ENCODE results near the gene CALHM6.
"Not testable (repeated sequence)": the region's sequence is repeated elsewhere in the genome, so short reads cannot be mapped to it uniquely, and the experiment has no call there.

Gene CALHM6

DNA sequence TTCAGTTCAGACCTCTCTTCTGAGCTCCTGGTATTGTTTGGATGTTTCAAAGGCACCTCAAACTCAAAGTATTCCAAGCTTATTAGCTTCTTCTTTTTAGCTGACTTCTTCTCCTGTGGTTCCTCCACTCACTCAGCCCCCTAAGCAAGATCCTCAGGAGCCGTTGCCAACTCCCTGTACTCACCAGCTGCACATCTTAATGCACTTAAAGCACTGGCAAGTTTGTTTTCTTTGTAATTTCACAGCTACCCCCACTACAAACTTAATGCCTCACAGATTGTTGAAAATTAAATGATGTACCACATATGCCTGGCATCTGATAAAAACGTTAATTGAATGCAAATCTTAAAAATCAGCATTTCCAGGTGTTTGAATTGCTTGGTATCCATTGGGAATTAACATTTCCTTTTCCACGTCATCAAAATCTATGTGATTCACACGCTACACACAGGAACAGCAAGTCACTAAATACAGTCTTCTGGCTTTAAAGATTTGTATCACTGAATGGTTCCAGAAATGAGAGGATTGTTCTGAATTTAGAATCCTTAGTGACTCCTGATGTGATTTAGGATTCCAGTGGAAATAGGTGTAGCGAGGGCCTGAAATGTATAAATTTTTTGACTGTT lies 24.5 kb downstream of the CALHM6 start:
- no peak for DNase-seq

DNA sequence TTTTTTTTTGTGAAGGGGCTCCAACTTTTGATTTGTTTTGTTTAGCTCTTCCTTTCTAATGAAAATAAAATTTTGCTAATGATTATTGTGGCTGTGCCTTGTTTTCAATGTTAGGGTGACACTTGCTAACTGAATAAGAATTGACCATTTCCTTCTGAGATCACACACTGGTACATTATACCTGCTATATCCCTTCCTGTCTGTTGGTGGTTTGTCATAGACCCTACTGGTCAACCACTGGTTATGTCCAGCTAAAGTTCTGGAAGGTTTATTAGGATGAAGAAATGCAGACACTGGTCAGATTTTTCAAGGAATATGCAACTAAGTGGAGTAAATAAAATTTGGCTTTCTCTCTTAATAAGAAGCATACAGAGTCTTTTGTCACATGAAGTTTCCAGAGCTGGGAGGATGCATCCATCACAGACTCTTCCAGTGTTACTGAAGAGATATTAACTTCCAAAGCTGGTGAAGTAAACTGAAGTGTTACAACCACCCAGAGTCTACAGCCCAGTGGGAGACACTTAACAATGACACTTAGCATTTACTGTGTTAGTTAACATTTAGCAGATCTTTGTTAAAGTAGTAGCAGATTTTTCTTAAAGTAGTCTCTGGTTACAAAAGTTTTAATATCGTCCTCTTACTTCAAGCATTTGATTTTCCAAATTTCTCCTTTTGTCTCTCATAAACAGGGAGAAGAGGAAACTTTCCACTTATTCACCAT lies 30.6 kb downstream of the CALHM6 start:
- DNase-seq, result no peak

DNA sequence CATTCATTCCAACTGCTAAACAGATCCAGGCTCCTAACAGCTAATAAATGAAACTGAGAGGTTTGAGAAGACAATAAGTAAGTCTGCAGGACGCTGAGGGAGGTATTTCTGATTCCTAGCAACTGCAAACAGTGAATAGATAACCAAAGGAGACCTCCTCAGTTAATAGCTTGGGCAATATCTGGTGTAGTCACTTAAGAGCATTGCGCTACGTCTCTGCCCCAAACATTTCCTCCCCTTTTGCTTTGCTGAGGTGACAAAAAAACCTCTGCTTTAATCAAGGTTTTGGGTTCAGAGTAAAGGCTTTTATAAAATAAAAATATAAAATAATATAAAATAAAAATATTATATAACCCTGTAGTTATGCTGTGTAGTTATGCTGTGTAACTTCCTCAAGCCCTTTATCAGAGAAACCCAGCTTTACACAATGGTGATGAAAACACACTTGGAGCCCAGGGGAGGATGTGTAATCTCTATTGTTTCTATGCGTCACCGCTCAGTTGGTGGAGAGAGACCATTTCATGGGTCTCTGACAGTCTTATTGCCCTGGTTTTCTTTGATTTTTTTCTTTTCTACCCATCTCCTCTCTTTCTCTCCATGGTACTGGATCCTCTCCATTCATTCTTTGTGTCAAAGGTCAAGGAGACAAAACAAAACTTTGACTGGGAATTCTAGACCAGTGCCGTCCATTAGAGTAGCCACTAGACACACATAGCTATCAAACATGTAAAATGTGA lies 31.3 kb downstream of the CALHM6 start:
- no peak for DNase-seq

DNA sequence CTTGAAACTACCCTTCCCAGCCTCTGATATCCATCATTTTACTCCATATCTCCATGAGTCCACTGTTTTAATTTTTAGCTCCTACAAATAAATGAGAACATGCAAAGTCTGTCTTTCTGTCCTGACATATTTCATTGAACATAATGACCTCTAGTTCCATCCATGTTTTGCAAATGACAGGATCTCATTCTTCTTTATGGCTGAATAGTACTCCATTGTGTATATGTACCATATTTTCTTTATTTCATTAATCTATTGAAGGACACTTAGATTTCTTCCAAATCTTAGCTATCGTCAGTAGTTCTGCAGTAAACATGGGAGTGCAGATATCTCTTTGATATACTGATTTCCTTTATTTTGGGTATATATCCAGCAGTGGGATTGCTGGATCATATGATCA lies 34.0 kb downstream of the CALHM6 start:
- DNase-seq, result not testable (repeated sequence)

DNA sequence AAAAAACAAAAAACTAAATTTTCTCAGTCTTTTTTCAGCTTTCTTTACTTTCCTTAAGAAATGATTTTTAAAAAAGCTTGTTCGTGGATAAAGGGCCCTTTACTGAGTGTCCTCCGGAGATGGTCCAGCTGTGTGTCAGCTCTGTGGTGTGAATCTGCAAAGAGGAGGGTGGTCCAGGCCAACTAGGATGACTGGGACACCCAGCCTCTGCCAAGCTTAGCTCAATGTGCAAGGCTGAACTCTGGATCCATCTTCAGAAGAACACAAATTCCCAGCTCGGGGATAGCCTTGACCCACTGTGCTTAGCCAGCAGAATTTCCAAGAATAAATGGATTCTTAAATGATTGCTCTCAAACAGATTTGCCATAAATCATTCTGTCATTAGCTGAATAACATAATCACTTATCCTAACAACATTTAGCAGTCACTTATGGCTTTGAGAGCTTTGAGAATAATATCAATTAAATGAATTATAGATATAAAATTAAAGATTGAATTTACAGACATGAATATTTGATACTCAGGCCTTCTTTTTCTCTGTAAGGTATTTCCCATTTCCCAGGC lies 36.0 kb downstream of the CALHM6 start:
- DNase-seq, result no peak

DNA sequence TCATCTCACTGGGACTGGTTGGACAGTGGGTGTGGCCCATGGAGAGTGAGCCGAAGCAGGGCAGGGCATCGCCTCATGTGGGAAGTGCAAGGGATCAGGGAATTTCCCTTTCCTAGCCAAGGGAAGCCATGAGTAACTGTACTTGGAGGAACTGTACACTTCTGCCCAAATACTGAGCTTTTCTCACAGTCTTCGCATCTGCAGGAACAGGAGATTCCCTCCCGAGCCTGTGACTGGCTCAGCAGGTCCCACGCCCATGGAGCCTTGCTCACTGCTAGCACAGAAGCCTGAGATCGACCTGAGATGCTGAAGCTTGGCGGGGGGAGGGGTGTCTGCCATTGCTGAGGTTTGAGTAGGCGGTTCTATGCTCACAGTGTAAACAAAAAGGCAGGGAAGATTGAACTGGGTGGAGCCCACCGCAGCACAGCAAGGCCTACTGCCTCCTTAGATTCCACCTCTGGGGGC lies 39.8 kb downstream of the CALHM6 start:
- no peak for DNase-seq

DNA sequence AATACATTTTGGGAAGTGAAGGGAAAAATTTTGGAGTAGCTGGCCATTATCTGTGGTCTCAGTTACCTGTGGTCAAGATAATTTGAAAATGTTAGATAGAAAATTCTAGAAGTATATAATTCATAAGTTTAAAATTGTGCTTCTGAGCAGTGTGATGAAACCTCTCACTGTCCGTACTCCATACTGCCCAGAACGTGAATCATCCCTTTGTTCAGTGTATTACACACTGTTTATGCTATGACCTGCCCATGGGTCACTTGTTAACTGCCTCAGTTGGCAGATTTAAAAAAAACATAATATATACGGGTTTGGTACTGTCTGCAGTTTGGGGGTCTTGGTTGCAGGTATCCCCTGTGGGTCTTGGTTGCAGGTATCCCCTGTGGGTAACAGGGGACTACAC lies 46.1 kb downstream of the CALHM6 start:
- DNase-seq, result no peak

DNA sequence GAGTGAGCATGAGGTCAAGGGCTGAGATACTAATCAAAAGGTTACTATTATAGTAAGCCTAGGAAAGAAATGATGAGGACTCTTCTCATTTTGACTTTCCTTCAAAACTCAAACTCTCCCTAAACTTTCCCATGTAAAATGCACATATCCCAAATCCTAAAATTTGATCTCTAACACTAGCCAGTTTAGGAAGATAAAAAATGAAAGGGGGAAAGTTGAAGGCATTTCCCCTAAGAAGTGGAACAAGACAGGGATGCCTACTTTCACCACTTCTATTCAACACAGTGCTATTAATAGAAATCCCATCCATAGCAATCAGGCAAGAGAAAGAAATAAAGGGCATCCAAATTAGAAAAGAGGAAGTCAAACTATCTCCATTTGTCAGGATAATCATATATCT lies 47.4 kb downstream of the CALHM6 start:
- DNase-seq, result no peak

DNA sequence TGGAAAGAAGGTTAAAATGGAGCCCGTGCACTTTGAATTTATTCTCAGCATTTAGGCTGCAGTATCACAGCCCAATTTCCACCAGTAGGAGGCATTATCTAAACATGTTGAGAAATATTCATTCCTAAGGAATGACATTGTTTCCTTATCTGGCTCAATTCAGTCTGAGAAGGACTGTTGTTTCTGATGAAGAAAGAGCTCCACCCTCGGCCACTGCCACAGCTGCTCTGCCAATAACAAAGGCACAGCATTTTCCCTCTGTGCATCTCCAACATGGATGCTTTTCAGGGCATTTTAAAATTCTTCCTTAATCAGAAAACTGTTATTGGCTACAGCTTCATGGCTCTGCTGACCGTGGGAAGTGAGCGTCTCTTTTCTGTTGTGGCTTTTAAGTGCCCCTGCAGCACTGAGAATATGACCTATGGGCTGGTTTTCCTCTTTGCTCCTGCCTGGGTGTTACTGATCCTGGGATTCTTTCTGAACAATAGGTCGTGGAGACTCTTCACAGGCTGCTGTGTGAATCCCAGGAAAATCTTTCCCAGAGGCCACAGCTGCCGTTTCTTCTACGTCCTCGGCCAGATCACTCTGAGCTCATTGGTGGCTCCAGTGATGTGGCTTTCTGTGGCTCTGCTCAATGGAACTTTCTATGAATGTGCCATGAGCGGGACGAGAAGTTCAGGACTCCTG lies 50.4 kb downstream of the CALHM6 start, which contains the start of gene CALHM5:
TSS of gene CALHM5 (plus strand) at position 216 of the 687 bp plus-strand sequence. CDS start at position 274, 58 bp downstream.
- DNase-seq, result no peak

DNA sequence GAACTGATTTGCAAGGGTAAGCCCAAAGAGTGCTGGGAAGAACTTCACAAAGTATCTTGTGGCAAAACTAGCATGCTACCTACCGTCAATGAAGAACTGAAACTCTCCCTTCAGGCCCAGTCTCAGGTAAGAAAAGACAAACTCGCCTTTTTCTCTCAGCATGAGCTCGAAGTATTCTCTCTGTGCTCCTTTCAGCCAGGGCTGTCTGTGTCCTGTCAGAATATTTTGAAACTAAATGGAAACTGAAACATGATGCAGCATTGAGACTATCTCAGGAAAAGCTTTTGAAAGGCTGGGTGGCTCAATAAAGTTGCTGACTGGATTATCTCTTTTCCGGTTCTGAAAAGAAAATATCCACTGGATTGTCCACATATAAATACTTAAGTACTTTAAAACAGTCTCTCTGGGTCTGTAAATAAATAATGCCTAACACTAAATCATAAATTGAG lies 51.0 kb downstream of the CALHM6 start:
- DNase-seq, result no peak

DNA sequence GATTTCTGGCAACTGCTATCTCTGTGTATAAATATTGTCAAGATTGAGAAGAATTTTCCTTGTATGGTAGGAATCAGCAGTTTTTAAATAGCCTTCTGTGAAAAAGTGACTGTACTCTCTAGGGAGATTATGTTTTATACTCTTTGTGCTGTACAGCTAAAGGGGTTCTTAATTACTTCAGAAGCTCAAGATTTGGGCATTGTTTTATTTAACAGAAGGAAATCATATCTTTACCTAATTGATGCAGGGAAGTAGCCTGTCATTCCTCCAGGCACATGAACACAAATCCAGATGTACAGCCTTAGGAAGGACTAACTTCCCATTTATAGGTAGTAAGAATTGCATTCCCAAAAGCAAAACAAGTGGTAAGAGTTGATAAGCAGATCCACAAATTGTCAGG lies 51.6 kb downstream of the CALHM6 start:
- DNase-seq, result no peak
